ENCODE measurements around the gene RGS9. TPM values are rescaled to one million over a fixed set of nuclear protein-coding genes. Genes with fewer than 3 reads are reported as not detected.
"Not testable (repeated sequence)": the region's sequence is repeated elsewhere in the genome, so short reads cannot be mapped to it uniquely, and the experiment has no call there.

The RGS9 gene
- polyA plus RNA-seq, 1 donor, result 2.2 TPM

DNA sequence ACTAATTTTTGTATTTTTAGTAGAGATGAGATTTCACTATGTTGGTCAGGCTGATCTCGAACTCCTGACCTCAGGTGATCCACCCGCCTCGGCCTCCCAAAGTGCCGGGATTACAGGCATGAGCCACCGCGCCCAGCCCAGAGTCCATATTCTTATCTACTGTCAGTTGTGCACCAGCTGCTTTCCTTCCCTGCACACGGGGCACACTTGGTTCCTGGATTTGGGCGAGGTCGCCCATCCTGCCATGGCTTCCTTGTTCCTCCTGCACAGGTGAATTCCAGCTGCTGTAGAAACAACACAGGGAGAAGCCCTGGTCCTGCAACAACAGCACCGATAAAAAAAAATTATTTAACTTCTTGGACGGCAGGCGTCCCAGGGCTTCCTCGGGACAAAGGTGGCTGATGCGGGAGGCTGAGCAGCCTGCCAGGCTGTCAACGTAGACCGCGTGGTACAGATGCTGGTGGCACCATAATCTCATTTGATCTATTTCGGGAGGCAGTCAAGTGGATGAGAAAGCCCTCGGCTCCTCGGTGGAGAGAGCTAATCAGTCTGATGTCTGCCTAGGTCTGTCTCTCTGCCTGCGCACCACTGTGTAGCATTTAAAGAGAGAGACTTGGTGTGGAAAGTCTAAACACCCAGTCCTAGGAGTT is 19.1 kb downstream of the RGS9 start:
- no peak for DNase-seq (ENCODE audit: low read depth)

DNA sequence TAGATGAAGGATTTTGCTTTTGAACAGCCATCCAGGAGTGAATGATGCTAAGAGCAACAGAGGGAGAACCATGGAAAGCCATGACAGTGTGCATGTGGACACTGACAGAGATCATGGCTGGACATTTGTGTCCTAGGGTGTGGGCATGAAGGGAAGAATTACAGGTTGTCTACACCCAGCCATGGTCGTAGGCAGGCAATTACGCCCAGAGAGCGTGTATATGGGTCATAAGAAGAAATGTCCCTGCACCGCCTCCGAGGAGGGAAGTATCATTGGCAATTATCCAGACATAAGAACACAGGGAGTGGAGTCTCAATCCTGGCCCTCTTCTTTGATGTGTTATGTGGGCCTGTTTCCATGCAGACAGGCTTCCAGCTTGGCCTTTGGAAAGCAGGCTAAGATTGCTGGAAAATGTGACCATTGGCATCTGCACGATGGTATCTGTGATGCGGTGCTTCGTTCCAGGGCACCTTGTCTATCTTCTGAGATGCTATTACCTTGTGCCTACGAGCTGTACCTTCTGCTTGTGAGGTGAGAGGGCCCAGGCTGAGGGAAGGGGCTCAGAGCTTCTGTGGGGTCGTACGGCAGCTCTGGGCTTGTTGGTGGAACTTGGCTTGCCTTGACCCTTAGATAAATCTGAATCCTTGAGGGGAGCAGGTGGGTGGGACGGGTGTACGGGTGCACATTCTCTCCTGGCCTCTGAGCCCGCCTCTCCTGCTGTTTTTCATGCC is 19.8 kb downstream of the RGS9 start:
- DNase-seq (ENCODE audit: low read depth), result no peak

DNA sequence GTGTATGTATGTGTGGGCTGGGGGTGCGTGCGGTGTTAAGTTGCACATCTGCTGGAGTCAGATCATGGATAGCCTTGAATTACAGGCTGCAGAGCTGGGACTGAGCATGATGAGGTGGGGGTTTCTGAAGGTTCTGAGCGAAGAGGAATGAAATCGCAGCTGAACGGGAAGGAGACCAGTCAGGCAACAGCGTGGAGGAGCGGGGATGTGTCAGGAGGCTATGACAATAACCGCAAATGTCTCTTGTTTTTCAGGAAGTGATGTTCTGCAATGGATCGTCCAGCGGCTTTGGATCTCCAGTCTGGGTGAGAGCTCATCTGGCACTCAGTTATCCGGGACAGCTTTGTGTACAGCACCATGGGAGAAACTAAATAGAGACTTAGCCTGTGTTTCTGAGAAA is 20.9 kb downstream of the RGS9 start:
- no peak for DNase-seq (ENCODE audit: low read depth)

DNA sequence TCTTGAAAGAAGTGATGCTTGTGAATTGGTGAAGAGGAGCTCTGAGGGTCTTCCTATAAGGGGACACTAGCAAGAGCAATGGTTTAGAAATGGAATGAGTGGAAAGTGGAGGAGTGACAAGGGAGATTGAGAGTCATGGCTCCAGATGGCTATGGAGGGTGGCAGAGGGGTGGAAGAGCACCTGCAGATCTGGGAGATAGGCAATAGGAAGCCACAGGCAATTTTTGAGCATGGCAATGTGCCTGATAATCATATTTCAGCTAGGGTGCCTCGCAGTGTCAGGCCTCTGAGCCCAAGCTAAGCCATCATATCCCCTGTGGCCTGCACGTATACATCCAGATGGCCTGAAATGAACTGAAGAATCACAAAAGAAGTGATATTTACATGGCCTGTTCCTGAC is 21.5 kb downstream of the RGS9 start:
- no peak for DNase-seq (ENCODE audit: low read depth)

DNA sequence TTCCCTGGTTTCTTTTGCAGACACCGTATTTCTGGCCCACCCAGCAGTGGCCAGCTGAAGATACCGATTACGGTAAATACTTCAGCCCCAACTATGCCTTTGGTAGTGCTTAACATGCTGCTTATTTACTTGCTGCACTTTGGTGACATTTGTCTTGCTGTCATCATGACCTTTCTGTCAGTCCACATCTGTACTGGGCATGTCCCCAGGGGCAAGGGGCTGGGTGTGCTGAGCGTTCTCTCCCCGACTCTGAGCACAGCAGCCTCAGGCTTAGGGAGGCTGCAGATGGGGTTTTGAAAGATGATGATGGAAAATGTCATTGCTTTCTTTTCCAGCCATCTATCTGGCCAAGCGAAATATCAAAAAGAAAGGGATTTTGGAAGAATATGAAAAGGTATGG is 23.3 kb downstream of the RGS9 start:
- DNase-seq (ENCODE audit: low read depth), result no peak

DNA sequence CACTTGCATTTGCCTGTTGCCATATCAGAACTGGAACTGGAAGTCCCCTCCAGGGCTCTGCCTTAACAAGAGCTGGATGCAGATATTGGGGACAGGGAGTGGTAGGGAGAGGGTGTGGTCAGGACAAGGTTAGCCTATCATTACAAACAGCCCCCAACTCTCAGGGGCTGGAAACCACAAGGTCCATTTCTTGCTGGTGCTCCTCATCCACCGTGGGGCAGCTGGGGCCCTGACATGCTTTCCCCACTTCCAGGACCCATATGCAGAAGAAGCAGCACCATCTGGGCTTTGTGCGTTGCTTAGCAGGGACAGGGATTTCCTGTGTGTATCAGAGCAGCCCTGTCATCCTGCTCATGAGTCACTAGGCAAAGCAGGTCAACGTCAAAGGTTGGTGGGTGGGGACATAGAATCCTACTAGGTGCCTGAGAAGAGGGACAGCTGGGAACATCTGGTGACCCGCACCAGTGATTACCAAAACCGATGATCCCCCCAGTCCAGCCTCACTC is 26.9 kb downstream of the RGS9 start:
- DNase-seq (ENCODE audit: low read depth), result no peak

DNA sequence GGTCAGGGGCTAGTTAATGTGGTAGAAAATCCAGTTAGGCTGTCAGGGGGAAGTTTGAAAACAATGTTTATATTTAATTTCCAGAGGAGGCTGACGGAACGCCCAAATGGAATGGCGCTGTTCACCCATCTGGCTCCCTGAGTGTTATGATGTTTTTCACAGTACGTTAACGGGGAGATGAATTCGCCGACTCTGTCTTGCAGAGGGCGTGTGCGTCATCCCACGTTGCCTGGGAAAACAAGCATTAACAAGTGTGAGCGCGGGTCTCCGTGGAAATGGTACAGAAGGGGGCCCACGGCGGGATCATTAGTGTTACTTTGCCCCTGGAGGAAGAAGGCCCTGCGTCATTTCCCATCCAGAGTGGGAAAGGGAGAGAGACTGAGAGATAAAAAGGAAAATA is 29.6 kb downstream of the RGS9 start:
- DNase-seq (ENCODE audit: low read depth), result no peak

DNA sequence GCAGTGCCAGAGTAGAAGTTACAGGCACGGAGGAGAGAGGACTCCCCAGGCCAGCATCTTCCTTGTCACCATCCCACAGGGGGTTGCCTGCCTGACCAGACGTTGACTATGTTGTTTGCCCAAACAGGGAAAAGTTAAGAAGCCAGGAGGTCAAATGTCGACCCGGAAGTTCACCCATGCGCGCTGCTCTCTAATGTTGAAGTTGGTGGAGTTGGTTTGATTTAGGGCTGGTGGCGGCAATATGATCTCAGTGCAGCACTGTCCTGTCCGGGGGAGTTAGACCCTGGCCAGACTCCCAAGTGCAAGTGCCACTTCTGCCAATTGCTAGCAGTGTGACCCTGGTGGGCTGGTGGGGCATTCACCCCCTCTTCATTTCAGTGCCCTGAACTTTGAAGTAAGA is 30.4 kb downstream of the RGS9 start:
- DNase-seq (ENCODE audit: low read depth), result no peak

DNA sequence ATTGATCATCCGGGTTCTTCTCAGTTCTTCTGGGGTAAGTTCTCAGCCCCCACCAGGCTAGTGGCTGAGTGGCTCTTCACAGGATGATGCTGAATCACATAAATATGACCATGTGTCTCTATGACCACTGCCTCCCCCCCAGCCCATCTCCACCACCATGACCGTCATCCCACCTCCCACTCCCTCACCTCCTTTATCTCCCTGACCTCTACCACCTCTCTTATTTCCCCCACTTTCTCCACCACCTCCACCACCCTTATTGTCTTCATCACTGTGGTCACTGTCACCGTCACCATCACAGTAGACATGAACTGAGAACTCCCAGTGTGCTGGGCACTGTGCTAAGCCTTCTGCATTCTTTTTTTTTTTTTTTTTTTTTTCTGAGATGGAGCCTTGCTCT is 32.5 kb downstream of the RGS9 start:
- DNase-seq (ENCODE audit: low read depth), result no peak

DNA sequence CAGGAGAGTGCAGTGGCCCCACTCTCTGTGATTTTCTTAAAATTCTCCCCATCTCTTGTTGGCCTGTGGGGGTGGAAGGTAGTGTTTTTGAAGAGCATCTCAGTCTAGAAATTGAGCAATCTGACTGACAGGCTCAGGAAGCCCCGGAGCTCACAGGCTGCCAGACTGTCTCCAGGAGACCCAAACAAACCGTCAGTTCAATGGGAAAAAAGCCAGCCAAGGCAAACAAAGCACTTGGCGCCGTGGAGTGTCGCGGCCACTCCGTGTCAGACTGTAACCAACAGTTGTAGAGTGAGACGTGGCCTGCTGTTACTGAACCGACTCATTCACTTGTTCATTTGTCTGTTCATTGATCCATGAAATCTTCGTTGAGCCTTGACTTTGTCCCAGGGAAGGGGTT is 33.7 kb downstream of the RGS9 start:
- DNase-seq (ENCODE audit: low read depth), result no peak

DNA sequence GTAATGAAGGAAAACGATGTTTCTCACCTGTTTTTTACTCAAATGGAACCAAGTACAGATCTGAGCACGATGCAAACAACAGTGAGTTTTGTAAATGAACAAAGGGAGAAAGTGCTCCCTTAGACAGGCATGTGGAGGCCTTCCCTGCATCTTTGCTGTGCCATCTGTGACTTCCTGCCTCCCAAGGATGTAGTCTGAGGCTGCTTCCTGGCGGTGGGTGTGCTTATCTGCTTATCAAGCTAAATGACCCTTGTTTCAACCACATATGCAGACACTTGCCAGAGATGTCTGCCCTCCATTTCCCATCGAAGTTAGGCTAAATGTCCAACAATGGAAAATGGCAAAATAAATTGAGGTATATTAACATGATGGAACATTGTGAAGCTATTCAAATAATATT is 34.6 kb downstream of the RGS9 start:
- DNase-seq (ENCODE audit: low read depth), result no peak

DNA sequence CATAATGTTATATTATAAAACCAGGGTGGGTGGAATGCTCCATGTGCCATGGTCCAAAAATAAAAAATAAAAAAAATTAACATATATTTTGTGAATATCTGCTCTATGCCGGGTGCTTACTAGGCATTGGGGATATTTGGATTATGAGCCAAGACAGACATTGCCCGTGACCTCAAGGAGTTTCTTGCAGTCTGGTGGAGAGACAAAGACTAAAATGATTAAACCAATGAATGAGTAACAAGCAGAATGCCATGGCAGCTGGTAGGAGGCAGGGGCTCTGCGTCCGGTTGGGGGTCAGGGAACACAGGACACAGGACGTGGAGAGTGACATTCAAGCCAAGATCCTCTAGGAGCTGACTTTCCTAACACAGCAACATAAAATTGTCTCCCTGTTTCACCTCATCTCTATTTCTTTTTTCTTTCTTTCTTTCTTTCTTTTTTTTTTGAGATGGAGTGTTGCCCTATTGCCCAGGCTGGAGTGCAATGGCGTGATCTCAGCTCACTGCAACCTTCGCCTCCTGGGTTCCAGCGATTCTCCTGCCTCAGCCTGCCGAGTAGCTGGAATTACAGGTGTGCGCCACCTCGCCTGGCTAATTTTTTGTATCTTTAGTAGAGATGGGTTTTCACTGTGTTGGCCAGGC is 35.4 kb downstream of the RGS9 start:
- no peak for DNase-seq (ENCODE audit: low read depth)

DNA sequence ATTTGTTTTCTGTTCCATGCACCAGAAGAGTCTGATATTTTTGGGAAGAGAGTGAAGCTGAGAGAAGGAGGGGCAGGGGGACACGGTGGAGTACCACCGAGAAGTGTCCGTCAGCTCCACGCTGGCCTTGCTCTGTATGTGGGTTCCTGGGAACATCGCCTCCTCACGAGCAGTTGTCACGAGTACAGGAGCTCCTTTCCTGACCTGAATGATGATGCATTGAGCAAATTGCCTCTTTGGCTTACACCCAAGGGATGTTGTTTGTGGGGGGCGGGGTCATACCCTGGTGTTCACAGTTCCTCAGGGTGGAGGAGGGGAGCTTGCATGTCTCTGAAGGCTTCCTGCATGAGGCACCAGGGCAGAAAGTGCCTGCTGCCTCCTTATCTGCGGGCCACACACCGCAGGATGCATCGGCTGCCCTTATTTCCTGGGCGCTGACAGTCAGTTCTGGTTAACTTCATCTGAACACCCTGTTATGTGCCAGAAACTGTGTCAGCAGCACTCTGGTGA is 36.2 kb downstream of the RGS9 start:
- DNase-seq (ENCODE audit: low read depth), result no peak

DNA sequence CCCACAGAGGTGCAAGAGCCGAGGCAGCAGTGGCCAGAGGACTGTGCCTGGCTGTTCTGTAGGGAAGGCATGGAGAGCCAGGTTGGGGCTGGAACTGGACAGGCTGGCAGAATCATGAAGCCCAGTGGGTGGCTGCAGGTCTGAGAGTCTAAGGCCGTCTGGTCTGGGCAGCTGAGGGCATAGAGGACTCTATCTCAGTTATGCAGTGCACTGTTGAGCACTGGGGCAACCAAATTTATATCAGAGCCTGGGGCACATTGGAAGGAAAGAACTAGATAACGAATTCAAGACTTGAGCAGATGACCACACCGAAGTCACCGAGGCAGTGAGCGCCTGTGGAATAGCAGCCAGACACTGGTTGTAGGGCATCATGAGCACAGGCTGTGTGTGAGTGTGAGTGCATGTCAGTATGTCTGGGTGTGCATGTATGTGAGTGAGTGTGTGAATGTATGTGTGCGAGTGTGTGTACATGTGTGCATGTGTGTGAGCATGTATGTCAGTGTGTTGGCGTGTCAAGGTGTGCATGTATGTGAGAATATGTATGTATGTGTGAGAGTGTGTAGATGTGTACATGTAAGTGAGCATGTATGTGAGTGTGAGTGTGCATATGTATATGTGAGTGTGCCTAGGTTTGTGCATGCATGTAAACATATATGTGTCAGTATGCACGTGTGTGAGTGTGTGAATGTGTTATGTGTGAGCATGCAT is 37.0 kb downstream of the RGS9 start:
- no peak for DNase-seq (ENCODE audit: low read depth)

DNA sequence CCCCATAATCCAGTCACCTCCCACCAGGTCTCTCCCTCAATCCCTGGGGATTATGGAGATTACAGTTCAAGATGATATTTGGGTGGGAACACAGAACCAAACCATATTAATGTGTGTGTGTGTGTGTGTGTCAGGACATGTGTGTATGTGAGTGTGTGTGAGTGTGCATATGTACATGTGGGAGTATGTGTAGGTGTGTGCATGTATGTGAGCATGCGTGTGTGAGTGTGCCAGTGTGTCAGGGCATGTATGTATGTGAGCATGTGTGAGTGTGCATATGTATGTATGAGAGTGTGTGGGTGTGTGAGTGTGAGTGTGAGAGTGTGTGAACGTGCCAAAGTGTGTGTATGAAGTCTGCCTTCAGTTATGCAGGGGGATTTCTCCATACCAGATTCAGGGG is 37.8 kb downstream of the RGS9 start:
- no peak for DNase-seq (ENCODE audit: low read depth)

DNA sequence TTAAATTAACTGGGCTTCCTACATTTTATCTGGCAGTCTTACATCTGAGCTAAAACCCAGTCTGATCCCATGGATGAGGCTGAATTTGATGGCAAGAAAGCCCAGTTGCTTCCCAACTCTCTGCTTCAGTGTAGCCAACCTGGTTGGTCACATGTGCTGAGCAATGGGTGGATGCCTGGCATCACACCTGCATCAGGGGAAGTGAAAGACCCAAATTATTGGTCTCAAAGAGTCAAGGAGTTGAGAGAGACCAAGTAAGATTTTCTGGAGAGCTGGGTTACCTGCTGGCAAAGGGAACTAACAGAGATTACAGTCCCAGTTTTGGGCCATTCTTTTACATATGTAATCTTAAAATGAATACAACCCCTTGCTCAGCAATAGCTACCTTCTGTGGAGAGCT is 38.8 kb downstream of the RGS9 start:
- DNase-seq (ENCODE audit: low read depth), result no peak

DNA sequence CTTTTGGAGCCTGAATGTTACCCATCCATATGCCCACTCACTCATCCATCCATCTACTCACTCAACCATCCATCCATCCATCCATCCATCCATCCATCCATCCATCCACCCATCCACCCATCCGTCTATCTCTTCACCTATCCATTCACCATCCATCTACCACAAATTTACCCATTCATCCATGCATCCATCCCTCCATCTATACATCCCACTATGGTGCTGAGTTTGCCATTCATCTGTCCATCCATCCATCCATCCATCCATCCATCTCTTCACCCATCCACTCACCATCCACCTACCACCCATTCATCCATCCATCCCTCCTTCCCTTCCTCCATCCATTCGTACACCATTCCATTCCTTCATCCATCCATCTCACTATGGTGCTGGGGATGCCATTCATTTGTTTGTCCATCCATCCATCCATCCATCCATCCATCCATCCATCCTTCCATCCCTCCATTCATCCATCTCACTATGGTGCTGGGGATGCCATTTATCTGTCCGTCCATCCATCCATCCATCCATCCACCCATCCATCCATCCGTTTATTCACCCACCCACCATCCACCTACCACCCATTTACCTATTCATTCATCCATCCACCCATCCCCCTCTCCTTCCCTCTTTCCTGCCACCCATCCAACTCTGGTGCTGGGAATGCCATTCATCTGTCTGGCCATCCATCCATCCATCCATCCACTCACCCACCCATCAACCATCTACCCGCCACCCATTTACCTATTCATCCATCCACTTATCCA is 39.7 kb downstream of the RGS9 start:
- DNase-seq (ENCODE audit: low read depth), result no peak

DNA sequence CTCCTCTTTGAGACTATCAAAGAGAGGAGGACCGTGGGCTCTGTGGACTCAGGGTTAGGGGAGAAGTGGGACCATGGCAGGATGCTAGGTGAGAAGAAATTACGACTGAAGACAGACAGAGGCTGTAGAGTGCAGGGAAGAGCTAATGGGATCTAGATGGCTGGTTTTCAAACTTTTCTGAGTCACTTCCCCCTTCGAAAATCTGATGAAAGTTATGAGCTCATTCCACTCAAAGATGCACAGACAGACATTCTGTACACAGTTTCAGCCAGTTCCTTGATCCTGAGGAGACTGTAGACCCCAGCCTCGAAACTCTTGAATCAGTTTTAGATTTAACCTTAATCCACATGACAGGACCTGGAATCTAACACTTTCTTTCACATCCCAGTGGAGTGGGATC is 40.7 kb downstream of the RGS9 start:
- DNase-seq (ENCODE audit: low read depth), result no peak

DNA sequence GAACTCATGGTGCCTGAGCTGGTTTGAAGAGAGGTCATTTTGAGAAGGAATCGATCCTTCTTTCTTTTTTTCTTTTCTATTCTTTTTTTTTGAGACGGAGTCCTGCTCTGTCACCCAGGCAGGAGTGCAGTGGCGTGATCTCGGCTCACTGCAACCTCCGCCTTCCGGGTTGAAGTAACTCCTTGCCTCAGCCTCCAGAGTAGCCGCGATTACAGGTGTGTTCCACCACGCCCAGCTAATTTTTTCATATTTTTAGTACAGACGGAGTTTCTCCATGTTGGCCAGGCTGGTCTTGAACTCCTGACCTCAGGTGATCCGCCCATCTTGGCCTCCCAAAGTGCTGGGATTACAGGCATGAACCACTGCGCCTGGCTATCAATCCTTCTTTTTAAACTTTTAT is 43.1 kb downstream of the RGS9 start:
- not testable (repeated sequence) for DNase-seq (ENCODE audit: low read depth)

DNA sequence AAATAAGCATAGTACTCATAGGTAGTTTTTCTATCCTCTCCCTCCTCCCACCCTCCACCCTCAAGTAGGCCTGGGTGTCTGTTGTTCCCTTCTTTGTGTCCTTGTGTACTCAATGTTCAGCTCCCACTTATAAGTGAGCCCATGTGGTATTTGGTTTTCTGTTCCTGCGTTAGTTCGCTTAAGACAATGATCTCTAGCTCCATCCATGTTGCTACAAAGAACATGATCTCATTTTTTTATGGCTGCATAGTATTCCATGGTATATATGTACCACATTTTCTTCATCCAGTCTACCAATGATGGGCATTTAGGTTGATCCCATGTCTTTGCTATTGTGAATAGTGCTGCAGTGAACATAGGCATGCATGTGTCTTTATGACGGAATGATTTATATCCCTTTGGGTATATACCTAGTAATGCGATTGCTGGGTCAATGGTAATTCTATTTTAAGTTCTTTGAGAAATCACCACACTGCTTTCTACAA is 43.6 kb downstream of the RGS9 start:
- DNase-seq (ENCODE audit: low read depth), result not testable (repeated sequence)
